Jurkat, Clone E6-1 (cell line): ENCODE results near the gene RNPEPL1.
A peak's percentile ranks its signal among the peaks of the same experiment; 100 is the strongest.
"Not testable (repeated sequence)": the region's sequence is repeated elsewhere in the genome, so short reads cannot be mapped to it uniquely, and the experiment has no call there.

Experiments used
- DNase-seq: peaks from one replicate; pipeline ENCODE4 v3.0.0-alpha.2; 2011; ENCODE audit warnings: low read depth, low spot score
- H3K4me3 ChIP-seq: 2 replicates; pipeline ENCODE4 v1.5.1; 2011; ENCODE audit warnings: mild to moderate bottlenecking, low read length, control low read depth, moderate library complexity

The RNPEPL1 gene

GRCh38 chr2:240561325-240561971 lies 6.8 kb upstream of the RNPEPL1 start:
- peak overlapping the region; percentile 82 for H3K4me3 ChIP-seq
- no peak for DNase-seq

GRCh38 chr2:240563231-240563630 lies 5.1 kb upstream of the RNPEPL1 start:
- not testable (repeated sequence) for DNase-seq, H3K4me3 ChIP-seq

- H3K4me3 ChIP-seq = no peak overlapping the region
- DNase-seq = no peak
Measured at GRCh38 chr2:240563951-240564560, 4.2 kb upstream of the RNPEPL1 start.

GRCh38 chr2:240564561-240565332 lies 3.5 kb upstream of the RNPEPL1 start:
- DNase-seq = no peak
- peak overlapping the region; percentile 57 for H3K4me3 ChIP-seq

GRCh38 chr2:240565333-240566202 lies 2.7 kb upstream of the RNPEPL1 start:
- peak; percentile 85 for DNase-seq
- peak overlapping the region; percentile 57 for H3K4me3 ChIP-seq

GRCh38 chr2:240566203-240567136 lies 1.8 kb upstream of the RNPEPL1 start:
- peak overlapping the region; percentile 57 for H3K4me3 ChIP-seq

GRCh38 chr2:240567137-240567871 lies 980 bp upstream of the RNPEPL1 start:
- DNase-seq = no peak
- peak overlapping the region; percentile 62 for H3K4me3 ChIP-seq

More at GRCh38 chr2:240566203-240567136, 1.8 kb upstream of the RNPEPL1 start:
- peak; percentile 78 for DNase-seq

GRCh38 chr2:240568678-240569522 lies 616 bp downstream of the RNPEPL1 start:
- DNase-seq = no peak
- peak overlapping the region; percentile 53 for H3K4me3 ChIP-seq

- H3K4me3 ChIP-seq = peak overlapping the region; percentile 53
- no peak for DNase-seq
Measured at GRCh38 chr2:240569523-240569997, 1.3 kb downstream of the RNPEPL1 start.

GRCh38 chr2:240569998-240570530 lies 1.8 kb downstream of the RNPEPL1 start:
- no peak for DNase-seq
- H3K4me3 ChIP-seq = no peak overlapping the region

GRCh38 chr2:240570531-240571313 lies 2.4 kb downstream of the RNPEPL1 start:
- no peak overlapping the region for H3K4me3 ChIP-seq
- DNase-seq = no peak

GRCh38 chr2:240571314-240571973 lies 3.2 kb downstream of the RNPEPL1 start:
- DNase-seq = no peak
- no peak overlapping the region for H3K4me3 ChIP-seq

- H3K4me3 ChIP-seq = no peak overlapping the region
- no peak for DNase-seq
Measured at GRCh38 chr2:240572141-240573031, 4.1 kb downstream of the RNPEPL1 start.

GRCh38 chr2:240573071-240573515 lies 4.8 kb downstream of the RNPEPL1 start:
- H3K4me3 ChIP-seq = no peak overlapping the region
- DNase-seq = no peak
